Measurements from ENCODE around the gene IRF9. TPM values are rescaled to one million over a fixed set of nuclear protein-coding genes. Genes with fewer than 3 reads are reported as not detected.
"Not testable (repeated sequence)": the region's sequence is repeated elsewhere in the genome, so short reads cannot be mapped to it uniquely, and the experiment has no call there.

The IRF9 gene
- total and polyA plus RNA-seq, 10 donors = 85.8 to 265 (median 156) TPM

GRCh38 chr14:24197056-24197450 is 36.0 kb downstream of the IRF9 start:
- 54 to 93% (median 68%) methylated on average over 2 of the region's 2 CpGs for WGBS, 5 donors
- Histone ChIP-seq H3K36me3 (peaks cover 0 to 47% (median 12%) of the 10 kb centered on the region in 6 donors), H3K9me3 (peaks cover 0 to under 1% (median 0%) of the 10 kb centered on the region in 8 donors), H3K27ac (peak overlapping the region in 4 of 8 donors; percentile 95 to 98 (median 97)), H3K27me3 (replicated peaks in 1 of 7) (no peaks in the 10 kb centered on the region), H3K4me3 (peak overlapping the region in 3 of 8 donors; percentile 78 to 90 (median 85)), H3K4me1 (peaks cover 28 to 70% (median 45%) of the 10 kb centered on the region in 6 donors)
- intact Hi-C loops (cut with DNase I; ENCODE audit: low total_unique reads) = no loop called here
- no peak for DNase-seq
- TF ChIP-seq CTCF (IDR thresholded peaks at IDR 0.05 in 8 of 11, conservative IDR thresholded peaks at IDR 0.05 in 3 of 11) = no peak

GRCh38 chr14:24198814-24199524 is 37.9 kb downstream of the IRF9 start:
- intact Hi-C loops (cut with DNase I; ENCODE audit: low total_unique reads) = no loop called here
- Histone ChIP-seq H3K27me3 (replicated peaks in 1 of 7) (no peaks in the 10 kb centered on the region), H3K27ac (peak overlapping the region in 1 of 8 donors; percentile 16), H3K4me3 (no peak overlapping the region), H3K9me3 (peaks cover 0 to 5% (median 0%) of the 10 kb centered on the region in 8 donors), H3K36me3 (peaks cover 0 to 54% (median 8%) of the 10 kb centered on the region in 6 donors), H3K4me1 (peaks cover 27 to 55% (median 42%) of the 10 kb centered on the region in 6 donors)
- TF ChIP-seq CTCF (IDR thresholded peaks at IDR 0.05 in 8 of 11, conservative IDR thresholded peaks at IDR 0.05 in 3 of 11) (no peak), POLR2A (IDR thresholded peaks at IDR 0.05) (no peak), POLR2AphosphoS5 (IDR thresholded peaks at IDR 0.05) (no peak)
- 66 to 82% (median 73%) methylated on average over 7 of the region's 7 CpGs for WGBS, 5 donors
- DNase-seq = no peak

- Histone ChIP-seq H3K36me3 (peaks cover 3 to 87% (median 29%) of the 10 kb centered on the region in 6 donors), H3K4me1 (peaks cover 8 to 38% (median 18%) of the 10 kb centered on the region in 6 donors)
- WGBS, 5 donors = 91 to 96% (median 96%) methylated on average over 8 of the region's 8 CpGs
- H3K27ac ChIP-seq; intact Hi-C loops (cut with DNase I; ENCODE audit: low total_unique reads); H3K27me3 ChIP-seq (replicated peaks in 1 of 7); H3K4me3 ChIP-seq; H3K9me3 ChIP-seq; DNase-seq: not testable (repeated sequence)
These were observed 41.5 kb downstream of the IRF9 start for GRCh38 chr14:24202538-24202937.

- H3K4me3 ChIP-seq; H3K27ac ChIP-seq; DNase-seq; H3K9me3 ChIP-seq; H3K27me3 ChIP-seq (replicated peaks in 1 of 7); intact Hi-C loops (cut with DNase I; ENCODE audit: low total_unique reads): not testable (repeated sequence)
- Histone ChIP-seq H3K4me1 (peaks cover 6 to 38% (median 12%) of the 10 kb centered on the region in 6 donors), H3K36me3 (peaks cover 5 to 95% (median 36%) of the 10 kb centered on the region in 6 donors)
- WGBS, 5 donors = 95 to 99% (median 97%) methylated on average over 15 to 16 of the region's 16 CpGs
These were observed 42.3 kb downstream of the IRF9 start for GRCh38 chr14:24203249-24203886.

All from spleen (tissue), 11 donors.